Thyroid gland (tissue), 4 donors: ENCODE measurements around the gene COX7A2. TPM values are rescaled to one million over a fixed set of nuclear protein-coding genes. Genes with fewer than 3 reads are reported as not detected.

ENCODE experiments used
- DNase-seq, 2 donors: peaks; one replicate each; pipeline ENCODE4 v3.0.0-alpha.2; 2019
- H3K27ac ChIP-seq, 3 donors: fragments of 200-600 bp; sonication (generic); 1 replicate in 2 of 3; 2 replicates in 1 of 3; pipeline ENCODE4 v1.5.1; 2016 to 2019; ENCODE audit warnings: mild to moderate bottlenecking in 1 of 3, moderate library complexity in 1 of 3
- H3K27me3 ChIP-seq: fragments of 200-600 bp; sonication (generic); one replicate; pipeline ENCODE4 v1.5.1; 2019
- H3K36me3 ChIP-seq, 2 donors: fragments of 200-600 bp; sonication (generic); one replicate each; pipeline ENCODE4 v1.5.1; 2016 to 2019
- H3K4me1 ChIP-seq, 2 donors: fragments of 200-600 bp; sonication (generic); one replicate each; pipeline ENCODE4 v1.5.1; 2017 to 2019
- H3K4me3 ChIP-seq, 3 donors: fragments of 200-600 bp; sonication (generic); replicated peaks in 1 of 3; 1 replicate in 2 of 3; 2 replicates in 1 of 3; pipeline ENCODE4 v1.5.1; 2016; ENCODE audit warnings: mild to moderate bottlenecking in 1 of 3
- H3K9me3 ChIP-seq: fragments of 200-600 bp; sonication (generic); one replicate; pipeline ENCODE4 v1.5.1; 2017
- POLR2A ChIP-seq, 2 donors: fragments of 450-650 bp; IDR thresholded peaks; one replicate each; pipeline ENCODE4 v1.6.1; 2017; ENCODE audit warnings: antibody characterized with exemption in 2 of 2, mild to moderate bottlenecking in 2 of 2, moderate library complexity in 1 of 2
- WGBS, 2 donors: methylation state at CpG; one replicate each; pipeline ENCODE4 v1.1.5; 2017; 5-methylcytosine and 5-hydroxymethylcytosine counted together
- intact Hi-C: fragments of 100-400 bp; cut with DNase I; formaldehyde crosslinking; loops from one replicate; pipeline ENCODE4 v1.15.1; 2023
- total RNA-seq, 4 donors: library from RNA; depleted of rRNA; stranded (reverse); fragments of >200 nt; gene quantifications; one replicate each; pipeline ENCODE4 v1.2.3, GENCODE V29; 2016
- TF ChIP-seq, protein P1 (sequence below), 6 experiments: fragments of 200-600 bp in 3 of 6; fragments of 450-650 bp in 3 of 6; sonication (generic) in 3 of 6; IDR thresholded peaks; one replicate each; pipeline ENCODE4 v1.5.1; 2016 to 2019; ENCODE audit warnings: antibody characterized with exemption in 6 of 6, mild to moderate bottlenecking in 2 of 6, inconsistent platforms in 1 of 6, moderate library complexity in 1 of 6

The COX7A2 gene
- total RNA-seq, 4 donors from 2014 or later = 136 to 578 (median 341) TPM

DNA sequence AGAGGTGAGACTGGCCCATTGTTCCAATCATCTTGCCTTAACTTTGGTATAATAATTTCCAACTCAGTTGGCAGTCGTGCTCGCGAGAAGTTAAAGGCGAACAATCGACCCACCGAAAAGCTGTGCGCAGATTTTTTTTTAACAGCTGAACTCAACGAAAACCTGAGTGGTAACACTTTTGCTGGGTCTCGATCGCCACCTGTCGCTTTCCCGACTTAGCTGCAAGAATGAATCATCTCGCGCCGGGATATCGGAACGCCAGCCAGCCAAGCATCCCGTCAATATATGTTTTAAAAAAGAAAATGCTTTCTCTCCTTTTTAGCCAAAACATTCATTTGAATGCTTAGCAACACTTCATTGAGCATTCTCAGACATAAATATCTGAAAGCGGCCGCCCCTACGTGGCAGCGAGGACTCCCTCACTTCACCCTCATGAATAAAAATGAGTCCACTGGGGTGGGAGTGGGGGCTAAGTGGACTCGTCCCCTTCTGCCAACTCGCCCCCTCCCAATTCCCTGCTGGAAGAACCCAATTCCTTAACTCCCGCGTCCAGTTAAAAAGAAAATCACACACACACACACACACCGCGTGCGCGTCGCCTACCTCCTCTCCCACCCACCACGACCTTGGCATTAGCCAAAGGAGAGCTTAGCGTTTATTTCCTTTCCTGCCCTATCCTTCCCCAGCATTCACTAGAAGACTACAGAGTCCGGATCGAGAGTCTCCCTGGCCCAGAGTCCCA is 39.2 kb downstream of the COX7A2 start:
- H3K4me1 ChIP-seq = peaks cover 28 to 54% of the 10 kb centered on the region in 2 donors
- H3K27me3 ChIP-seq = no peaks in the 10 kb centered on the region
- TF ChIP-seq, protein P1, sequence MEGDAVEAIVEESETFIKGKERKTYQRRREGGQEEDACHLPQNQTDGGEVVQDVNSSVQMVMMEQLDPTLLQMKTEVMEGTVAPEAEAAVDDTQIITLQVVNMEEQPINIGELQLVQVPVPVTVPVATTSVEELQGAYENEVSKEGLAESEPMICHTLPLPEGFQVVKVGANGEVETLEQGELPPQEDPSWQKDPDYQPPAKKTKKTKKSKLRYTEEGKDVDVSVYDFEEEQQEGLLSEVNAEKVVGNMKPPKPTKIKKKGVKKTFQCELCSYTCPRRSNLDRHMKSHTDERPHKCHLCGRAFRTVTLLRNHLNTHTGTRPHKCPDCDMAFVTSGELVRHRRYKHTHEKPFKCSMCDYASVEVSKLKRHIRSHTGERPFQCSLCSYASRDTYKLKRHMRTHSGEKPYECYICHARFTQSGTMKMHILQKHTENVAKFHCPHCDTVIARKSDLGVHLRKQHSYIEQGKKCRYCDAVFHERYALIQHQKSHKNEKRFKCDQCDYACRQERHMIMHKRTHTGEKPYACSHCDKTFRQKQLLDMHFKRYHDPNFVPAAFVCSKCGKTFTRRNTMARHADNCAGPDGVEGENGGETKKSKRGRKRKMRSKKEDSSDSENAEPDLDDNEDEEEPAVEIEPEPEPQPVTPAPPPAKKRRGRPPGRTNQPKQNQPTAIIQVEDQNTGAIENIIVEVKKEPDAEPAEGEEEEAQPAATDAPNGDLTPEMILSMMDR (IDR thresholded peaks at IDR 0.05) = peak; percentile 49 to 84 (median 69)
- no peak for TF ChIP-seq POLR2A (IDR thresholded peaks at IDR 0.05)
- 3 to 4% methylated on average over 34 to 35 of the region's 35 CpGs for WGBS, 2 donors
- no peaks in the 10 kb centered on the region for H3K36me3 ChIP-seq
- H3K9me3 ChIP-seq = no peaks in the 10 kb centered on the region
- peak; percentile 70 to 82 for DNase-seq
- peak overlapping the region in 2 of 3 donors; percentile 60 to 67 for H3K27ac ChIP-seq
- H3K4me3 ChIP-seq = peak overlapping the region in 1 of 3 donors; percentile 41
- intact Hi-C loops = no loop called here

DNA sequence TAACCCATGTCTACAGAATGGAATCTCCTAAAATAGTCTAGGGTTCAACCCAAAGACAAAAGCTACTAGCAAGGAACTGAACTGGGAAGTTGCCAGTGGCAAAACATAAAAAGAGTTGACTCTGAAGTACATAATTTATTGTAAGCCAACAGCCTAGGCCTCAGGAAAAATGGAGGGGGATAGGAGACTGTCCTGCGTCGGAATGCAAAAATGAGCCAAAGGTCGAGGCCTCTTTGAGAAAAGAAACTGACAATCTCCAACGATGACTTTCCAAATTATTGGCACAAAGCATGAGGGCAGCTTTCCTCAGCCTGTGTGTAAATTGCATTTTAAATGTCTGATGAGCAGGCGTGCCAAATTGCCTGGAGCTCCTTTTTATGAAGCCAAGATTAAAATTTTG is 39.9 kb downstream of the COX7A2 start:
- H3K27me3 ChIP-seq = no peaks in the 10 kb centered on the region
- H3K4me1 ChIP-seq = peaks cover 27 to 53% of the 10 kb centered on the region in 2 donors
- no peaks in the 10 kb centered on the region for H3K36me3 ChIP-seq
- no peak overlapping the region for H3K4me3 ChIP-seq
- no peak for DNase-seq
- H3K9me3 ChIP-seq = no peaks in the 10 kb centered on the region
- peak overlapping the region in 1 of 3 donors; percentile 67 for H3K27ac ChIP-seq
- intact Hi-C loops = no loop called here
- 59 to 70% methylated on average over 5 of the region's 5 CpGs for whole genome bisulfite sequencing, 2 donors
- TF ChIP-seq POLR2A (IDR thresholded peaks at IDR 0.05) = no peak
- TF ChIP-seq, protein P1 (IDR thresholded peaks at IDR 0.05) = no peak

DNA sequence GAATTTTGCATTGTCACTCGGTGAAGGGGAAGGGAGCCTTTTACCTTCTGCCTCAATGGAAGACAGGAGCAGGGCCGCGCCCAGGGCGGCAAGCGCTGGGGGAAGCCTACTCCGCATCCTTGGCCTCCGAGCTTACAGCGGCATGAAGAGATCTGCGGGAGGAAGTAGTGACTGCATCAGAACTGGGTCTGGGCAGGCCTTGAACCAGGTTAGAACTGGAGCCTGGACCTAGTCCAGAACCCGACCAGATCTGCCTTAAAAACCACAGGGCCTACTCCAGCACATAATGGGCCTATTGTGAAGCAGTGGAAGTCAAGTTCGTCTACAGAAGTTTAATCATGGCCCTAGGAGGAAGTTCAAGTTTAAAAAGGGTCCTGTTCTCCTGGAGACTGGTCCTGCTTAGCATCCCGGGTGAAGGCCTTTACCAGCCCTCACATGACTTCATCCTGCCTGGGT is 40.9 kb downstream of the COX7A2 start:
- Histone ChIP-seq H3K9me3 (no peaks in the 10 kb centered on the region), H3K27me3 (no peaks in the 10 kb centered on the region), H3K4me3 (no peak overlapping the region), H3K36me3 (no peaks in the 10 kb centered on the region), H3K27ac (peak overlapping the region in 1 of 3 donors; percentile 20), H3K4me1 (peaks cover 20 to 44% of the 10 kb centered on the region in 2 donors)
- TF ChIP-seq, protein P1 (IDR thresholded peaks at IDR 0.05) = no peak
- TF ChIP-seq POLR2A (IDR thresholded peaks at IDR 0.05) = no peak
- 57 to 67% methylated on average over 12 of the region's 12 CpGs for WGBS, 2 donors
- intact Hi-C loops = no loop called here
- DNase-seq = no peak

- H3K4me1 ChIP-seq = peaks cover 16 to 38% of the 10 kb centered on the region in 2 donors
- TF ChIP-seq POLR2A (IDR thresholded peaks at IDR 0.05) = no peak
- TF ChIP-seq, protein P1 (IDR thresholded peaks at IDR 0.05) = peak in 2 of 6 experiments; percentile 20 to 27
- H3K9me3 ChIP-seq = no peaks in the 10 kb centered on the region
- H3K27me3 ChIP-seq = no peaks in the 10 kb centered on the region
- peak; percentile 45 to 64 for DNase-seq
- H3K27ac ChIP-seq = peak overlapping the region in 1 of 3 donors; percentile 18
- WGBS, 2 donors = 15 to 18% methylated on average over 20 to 24 of the region's 46 CpGs
- intact Hi-C loops = no loop called here
- H3K4me3 ChIP-seq = peak overlapping the region in 2 of 3 donors; percentile 25 to 28
- H3K36me3 ChIP-seq = no peaks in the 10 kb centered on the region
These were observed 41.5 kb downstream of the COX7A2 start for GRCh38 chr6:75201901-75202672.
